ENCODE results near the gene NDUFAF7. TPM values are rescaled to one million over a fixed set of nuclear protein-coding genes. Genes with fewer than 3 reads are reported as not detected.
A peak's percentile ranks its signal among the peaks of the same experiment; 100 is the strongest.
"Not testable (repeated sequence)": the region's sequence is repeated elsewhere in the genome, so short reads cannot be mapped to it uniquely, and the experiment has no call there.

The NDUFAF7 gene
- total RNA-seq, 1 experiment from 2014 or later, result 28.7 TPM

DNA sequence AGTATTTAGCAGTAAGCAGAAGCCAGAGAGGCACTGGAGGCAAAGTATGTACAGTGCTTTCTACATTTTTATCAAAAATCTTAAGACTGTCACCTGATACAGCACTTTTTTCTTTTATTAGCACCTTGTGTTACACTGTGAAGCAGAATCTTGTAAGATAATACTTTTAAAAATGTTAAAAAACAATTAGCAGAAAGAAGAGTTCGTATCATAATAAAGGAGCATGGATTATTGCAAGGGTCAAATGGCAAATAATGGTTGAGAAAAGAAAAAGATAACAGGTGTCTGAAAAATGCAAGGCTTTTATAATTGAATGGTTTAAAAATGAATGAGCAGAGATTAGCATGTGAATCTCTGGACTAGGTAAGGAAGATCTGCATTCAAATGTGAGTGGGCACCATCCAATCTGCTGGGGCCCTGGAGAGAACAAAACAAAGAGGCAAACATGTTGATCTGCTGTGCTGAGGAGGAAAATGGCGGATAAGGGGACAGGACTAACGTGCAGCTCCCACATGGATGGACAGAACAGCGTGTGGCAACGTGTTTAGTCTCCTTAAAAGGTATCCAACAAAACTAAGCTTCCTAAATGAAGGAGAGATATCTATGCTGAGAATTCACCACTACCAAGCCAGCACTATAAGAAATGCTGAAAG is 25.6 kb upstream of the NDUFAF7 start:
- DNase-seq (ENCODE audit: low read depth, low spot score), result no peak
- in situ Hi-C loops (cut with HindIII; ENCODE audit: low pct_unique_long_range_greater_than_20kb, low sequenced_read_pairs), result no loop called here

DNA sequence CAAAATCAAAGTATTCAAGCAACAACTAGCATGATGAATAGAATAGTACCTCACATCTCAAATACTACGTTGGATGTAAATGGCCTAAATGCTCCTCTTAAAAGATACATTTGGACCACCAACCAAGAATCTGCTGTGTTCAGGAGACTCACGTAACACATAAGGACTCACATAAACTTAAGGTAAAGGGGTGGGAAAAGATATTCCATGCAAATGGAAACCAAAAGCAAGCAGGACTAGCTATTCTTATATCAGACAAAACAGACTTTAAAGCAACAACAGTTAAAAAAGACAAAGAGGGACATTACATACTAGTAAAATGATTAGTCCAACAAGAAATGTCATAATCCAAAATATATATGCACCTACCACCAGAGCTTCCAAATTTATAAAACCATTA is 24.7 kb upstream of the NDUFAF7 start:
- in situ Hi-C loops (cut with HindIII; ENCODE audit: low pct_unique_long_range_greater_than_20kb, low sequenced_read_pairs); DNase-seq (ENCODE audit: low read depth, low spot score): not testable (repeated sequence)

DNA sequence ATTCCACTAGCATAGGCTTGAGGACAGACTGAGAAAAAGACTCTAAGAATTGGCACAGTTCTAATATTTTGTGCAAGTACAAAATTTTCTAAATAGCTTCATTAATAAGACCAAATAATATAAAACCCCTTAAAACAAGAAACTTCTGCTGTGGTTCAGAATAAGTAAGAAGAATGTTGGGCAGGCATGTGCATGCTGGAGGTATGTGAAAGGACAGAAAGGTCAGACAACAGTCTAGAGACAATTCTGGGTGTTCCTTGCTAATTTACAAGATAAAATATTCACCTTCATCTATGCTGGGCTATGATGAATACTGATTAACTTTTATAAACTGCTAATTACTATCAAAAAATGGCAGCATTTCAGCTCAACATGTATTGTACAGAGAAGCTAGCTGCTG is 20.2 kb upstream of the NDUFAF7 start:
- DNase-seq (ENCODE audit: low read depth, low spot score), result no peak
- in situ Hi-C loops (cut with HindIII; ENCODE audit: low pct_unique_long_range_greater_than_20kb, low sequenced_read_pairs), result no loop called here

DNA sequence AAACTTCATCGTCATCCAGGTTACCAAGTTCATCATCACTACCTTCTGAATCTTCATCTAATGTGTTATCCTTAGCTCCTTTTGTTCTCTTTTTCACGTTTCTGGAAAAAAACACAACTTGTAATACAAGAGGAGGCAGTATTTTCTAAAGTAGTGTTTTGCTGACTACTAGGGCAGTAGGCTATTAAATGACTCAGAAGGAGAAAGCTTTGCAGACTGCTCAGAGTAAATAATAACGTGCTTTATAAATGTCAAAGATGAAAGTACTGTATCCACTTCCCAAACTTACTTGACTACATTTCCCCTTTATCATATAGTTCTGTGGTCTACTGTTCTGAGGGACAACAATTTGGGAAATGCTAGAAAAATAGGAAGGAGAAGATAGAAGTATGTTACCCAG is 19.5 kb upstream of the NDUFAF7 start:
- no peak for DNase-seq (ENCODE audit: low read depth, low spot score)

DNA sequence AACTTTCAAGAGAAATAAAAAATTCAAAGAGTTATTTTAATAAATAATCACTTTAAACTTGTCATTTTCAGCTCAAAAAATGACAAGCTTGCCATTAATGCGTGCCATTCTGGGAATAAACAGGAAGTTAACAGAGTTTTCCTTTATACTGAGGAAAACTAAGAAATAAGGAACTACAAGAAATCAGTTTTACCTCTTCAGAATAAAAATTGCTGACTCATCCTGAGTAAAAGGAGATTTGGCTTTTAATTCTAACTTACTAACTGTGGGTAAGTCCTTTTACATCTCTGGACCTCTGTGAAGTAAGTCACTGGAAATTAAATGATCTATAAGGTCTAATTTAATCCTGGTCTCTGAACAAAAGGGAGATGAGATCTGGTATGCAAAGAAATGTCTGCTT is 16.2 kb upstream of the NDUFAF7 start:
- in situ Hi-C loops (cut with HindIII; ENCODE audit: low pct_unique_long_range_greater_than_20kb, low sequenced_read_pairs), result no loop called here
- DNase-seq (ENCODE audit: low read depth, low spot score), result no peak

More for the DNA sequence above, 19.5 kb upstream of the NDUFAF7 start:
- in situ Hi-C loops (cut with HindIII; ENCODE audit: low pct_unique_long_range_greater_than_20kb, low sequenced_read_pairs), result no loop called here

DNA sequence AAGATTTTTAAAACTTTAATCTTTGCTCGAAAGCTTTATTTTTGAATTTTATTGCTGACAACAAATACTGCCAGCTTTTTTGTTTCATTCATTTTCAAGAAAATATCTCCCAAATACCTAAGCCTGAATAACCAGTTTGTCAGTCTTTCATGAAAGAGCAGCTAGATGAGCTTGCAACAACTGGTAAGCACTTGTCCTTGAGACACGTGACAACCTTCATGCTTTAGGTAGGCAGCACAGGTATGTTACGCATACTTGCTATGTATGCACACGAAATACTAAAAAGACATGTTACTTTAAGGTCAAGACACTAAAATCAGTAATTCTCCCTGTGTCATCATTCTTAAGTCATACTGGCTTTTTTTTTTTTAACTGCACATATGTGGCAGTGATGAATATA is 12.4 kb upstream of the NDUFAF7 start:
- no peak for DNase-seq (ENCODE audit: low read depth, low spot score)
- in situ Hi-C loops (cut with HindIII; ENCODE audit: low pct_unique_long_range_greater_than_20kb, low sequenced_read_pairs), result no loop called here

DNA sequence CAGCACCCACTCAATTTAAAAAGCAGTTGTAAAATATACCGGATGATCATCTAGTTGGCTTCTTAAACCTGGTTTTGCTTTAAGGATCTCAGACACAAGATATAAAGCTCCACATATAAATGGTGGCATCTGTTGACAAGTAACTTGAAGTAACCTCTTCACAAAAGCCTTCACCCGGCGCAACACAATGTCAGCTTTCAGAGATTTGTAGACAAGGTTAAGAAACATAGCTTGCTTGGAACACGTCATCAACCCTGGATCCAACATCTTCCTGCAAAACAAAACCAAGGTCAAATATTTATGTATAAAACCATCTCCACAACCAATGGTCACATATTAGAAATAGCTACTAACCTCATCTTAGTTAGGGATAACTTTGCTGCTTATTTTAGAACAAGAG is 8.3 kb upstream of the NDUFAF7 start:
- no peak for DNase-seq (ENCODE audit: low read depth, low spot score)
- in situ Hi-C loops (cut with HindIII; ENCODE audit: low pct_unique_long_range_greater_than_20kb, low sequenced_read_pairs), result no loop called here

DNA sequence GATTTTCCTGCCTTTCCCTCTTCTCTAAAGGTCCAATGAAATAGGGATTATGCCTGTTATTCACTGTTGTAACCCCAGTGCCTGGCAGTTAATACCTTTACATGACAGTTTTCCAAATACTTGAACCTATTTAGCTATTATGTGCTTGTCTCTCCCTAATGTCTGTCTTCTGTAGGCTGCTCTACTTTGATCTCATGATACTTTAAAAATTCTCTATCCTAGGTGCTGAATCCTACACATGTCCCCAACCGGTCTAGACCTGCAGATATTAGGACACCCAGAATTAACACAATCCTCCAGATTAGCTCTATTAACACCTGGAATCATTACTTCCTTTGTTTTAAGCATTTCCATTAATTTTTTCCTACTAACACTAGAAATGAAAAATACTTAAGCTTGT is 7.4 kb upstream of the NDUFAF7 start:
- in situ Hi-C loops (cut with HindIII; ENCODE audit: low pct_unique_long_range_greater_than_20kb, low sequenced_read_pairs), result no loop called here
- DNase-seq (ENCODE audit: low read depth, low spot score), result no peak

DNA sequence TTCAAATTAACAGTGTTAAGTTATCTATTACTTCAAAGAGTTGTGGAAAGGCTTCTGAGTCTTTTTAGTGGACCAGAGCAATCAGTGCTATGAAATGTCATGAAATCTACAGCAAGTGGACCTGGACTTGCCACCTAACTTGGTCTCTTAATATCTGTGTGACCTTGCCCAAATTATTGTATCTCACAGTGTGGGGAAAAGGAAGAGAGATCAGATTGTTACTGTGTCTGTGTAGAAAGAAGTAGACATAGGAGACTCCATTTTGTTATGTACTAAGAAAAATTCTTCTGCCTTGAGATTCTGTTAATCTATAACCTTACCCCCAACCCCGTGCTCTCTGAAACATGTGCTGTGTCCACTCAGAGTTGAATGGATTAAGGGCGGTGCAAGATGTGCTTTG is 6.3 kb upstream of the NDUFAF7 start:
- in situ Hi-C loops (cut with HindIII; ENCODE audit: low pct_unique_long_range_greater_than_20kb, low sequenced_read_pairs); DNase-seq (ENCODE audit: low read depth, low spot score): not testable (repeated sequence)

DNA sequence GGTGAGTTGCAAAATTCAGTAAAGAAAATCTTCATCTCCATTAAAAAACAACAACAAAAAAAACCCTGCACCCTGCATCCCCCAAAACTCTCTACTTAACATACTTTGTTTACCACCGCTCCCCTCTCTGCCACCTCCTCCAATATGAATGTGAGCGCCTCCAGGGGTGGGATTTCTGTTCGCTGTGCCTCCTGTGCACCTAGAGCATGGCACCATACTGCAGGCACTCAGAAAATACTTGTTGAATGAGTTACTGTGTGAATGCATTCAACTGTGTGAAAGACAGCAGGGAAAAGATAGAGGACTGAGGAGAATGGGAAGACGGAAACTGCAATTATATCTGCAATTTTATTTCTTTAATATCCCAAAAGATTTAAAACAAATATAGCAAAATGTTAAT is 4.6 kb upstream of the NDUFAF7 start:
- peak; percentile 22 for DNase-seq (ENCODE audit: low read depth, low spot score)
- in situ Hi-C loops (cut with HindIII; ENCODE audit: low pct_unique_long_range_greater_than_20kb, low sequenced_read_pairs), result no loop called here

DNA sequence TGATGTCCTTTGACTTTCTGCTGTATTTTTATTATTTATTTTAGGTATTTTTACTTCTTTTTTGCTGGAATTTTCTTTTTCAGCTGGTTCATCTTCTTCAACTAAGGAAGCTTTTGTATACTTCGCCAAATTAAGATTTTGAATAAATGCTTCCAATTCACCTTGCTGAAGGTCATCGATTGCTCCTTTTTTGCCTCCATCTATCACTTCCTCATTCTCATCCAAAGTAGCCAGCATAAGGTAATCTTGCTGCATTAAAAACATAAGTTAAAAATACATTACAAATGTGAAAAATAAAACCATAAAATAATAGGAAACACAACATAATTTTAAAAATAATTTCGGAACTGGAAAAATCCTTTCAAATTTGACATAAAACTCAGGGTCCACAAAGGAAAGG is 2.7 kb upstream of the NDUFAF7 start:
- no peak for DNase-seq (ENCODE audit: low read depth, low spot score)
- in situ Hi-C loops (cut with HindIII; ENCODE audit: low pct_unique_long_range_greater_than_20kb, low sequenced_read_pairs), result no loop called here

DNA sequence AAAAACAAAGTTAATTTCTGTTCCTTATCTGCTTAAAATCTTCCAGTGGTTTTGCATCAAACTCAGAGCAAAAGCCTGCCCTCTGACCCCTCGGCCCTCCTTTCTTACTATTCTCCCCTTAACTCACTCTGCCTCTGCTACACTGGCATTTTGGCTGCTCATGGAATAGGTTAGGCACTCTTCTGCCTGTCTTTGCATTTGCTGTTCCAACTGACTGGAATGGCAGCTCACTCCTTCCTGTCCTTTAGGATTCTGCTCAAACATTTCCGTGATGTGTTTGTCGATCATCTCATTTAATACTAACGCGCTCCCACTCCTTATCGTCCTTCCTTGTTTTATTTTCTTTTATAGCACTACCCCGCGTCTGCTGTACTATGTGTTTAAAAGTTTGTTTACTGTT is 877 bp upstream of the NDUFAF7 start:
- in situ Hi-C loops (cut with HindIII; ENCODE audit: low pct_unique_long_range_greater_than_20kb, low sequenced_read_pairs), result no loop called here
- peak; percentile 43 for DNase-seq (ENCODE audit: low read depth, low spot score)

DNA sequence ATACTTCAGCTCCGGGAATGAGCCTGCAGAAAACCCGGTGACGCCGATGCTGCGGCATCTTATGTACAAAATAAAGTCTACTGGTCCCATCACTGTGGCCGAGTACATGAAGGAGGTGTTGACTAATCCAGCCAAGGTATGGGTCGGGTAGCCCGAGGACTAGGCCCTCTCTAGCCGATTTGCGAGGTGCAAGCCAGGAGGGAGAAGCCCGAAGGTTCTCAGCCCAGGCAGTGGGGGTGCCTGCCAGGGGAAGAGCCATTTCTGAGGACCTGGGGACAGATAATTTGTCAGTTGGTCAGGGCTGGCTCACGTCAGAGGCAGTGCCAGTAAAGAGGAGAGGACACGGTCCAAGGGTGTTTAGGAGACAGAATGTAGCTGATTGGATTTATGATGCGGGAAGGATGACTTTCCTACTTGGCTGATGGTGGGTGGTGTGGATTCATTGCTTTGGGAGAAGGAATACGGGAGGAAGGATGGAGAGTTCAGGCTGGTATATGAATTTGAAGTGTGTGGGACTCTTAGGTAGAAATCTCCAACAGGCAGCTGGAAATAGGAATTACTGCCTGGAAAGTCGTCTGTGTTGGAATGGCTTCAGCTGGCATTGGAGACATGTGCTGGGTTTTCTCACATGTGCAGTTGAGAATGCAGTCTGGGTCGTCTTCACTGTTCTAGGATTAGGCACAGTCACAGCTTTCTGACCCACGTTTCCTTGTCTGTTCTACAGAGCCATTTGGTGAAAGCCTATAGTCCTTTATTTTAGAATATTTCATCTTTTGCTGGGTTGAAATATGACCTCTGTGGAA is 874 bp downstream of the NDUFAF7 start:
- no peak for DNase-seq (ENCODE audit: low read depth, low spot score)
- in situ Hi-C loops (cut with HindIII; ENCODE audit: low pct_unique_long_range_greater_than_20kb, low sequenced_read_pairs), result no loop called here

DNA sequence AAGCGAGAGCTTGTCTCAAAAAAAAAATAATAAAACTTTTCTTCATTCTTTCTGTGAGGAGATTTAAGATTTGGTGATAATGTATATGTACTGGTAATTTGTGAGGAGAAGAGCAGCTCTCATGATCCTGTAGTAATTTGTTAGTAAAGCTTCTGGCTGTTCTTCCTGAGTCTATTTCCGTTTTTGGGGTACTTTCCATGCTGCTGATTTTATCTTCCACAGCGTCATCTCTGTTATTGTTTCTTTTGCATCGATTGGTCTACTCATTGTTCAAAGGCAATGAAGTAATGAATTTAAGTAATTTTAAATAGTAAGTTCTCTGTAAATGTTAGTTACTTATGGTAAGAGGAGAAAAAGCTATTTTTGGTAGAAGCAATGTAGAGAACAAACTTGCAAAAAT is 12.0 kb downstream of the NDUFAF7 start:
- in situ Hi-C loops (cut with HindIII; ENCODE audit: low pct_unique_long_range_greater_than_20kb, low sequenced_read_pairs), result no loop called here
- no peak for DNase-seq (ENCODE audit: low read depth, low spot score)

DNA sequence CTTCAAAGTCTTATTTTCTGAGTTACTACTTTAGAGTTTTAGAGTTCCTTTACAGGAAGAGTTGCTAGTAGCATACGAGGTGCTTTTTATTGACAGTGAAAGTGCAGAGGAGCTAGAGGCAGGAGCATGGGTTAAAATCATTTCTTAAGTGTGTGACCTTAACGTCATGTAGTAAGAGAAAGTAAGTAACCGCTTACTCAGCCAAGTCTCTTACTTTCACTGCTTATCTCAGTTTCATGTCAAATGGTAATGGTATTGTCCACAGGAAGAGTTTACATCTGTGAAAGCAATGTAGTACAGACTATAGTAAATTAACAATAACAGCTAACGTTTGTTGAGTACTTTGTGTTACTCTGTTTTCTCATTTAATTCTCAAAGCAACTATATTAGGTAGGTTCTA is 12.6 kb downstream of the NDUFAF7 start:
- in situ Hi-C loops (cut with HindIII; ENCODE audit: low pct_unique_long_range_greater_than_20kb, low sequenced_read_pairs), result no loop called here

DNA sequence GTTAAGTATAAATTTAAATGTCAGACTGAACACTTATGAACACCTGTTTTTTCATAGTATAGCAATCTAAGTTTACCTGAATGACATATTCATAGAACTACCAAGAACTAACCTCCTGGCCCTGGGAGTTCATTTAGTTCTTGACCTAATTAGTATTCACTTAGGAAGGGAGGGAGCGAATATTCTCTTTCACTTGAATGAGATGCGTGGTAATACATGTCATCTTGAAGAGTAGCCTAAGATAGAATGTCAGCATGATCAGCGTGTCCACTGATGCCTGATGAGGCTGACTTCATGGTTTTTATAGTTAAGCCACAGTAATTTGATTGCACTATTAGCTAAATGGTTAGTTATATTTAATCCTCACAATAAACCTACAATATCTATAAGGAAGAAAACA is 13.3 kb downstream of the NDUFAF7 start:
- DNase-seq (ENCODE audit: low read depth, low spot score), result no peak

More for the DNA sequence above, 12.6 kb downstream of the NDUFAF7 start:
- DNase-seq (ENCODE audit: low read depth, low spot score), result no peak

DNA sequence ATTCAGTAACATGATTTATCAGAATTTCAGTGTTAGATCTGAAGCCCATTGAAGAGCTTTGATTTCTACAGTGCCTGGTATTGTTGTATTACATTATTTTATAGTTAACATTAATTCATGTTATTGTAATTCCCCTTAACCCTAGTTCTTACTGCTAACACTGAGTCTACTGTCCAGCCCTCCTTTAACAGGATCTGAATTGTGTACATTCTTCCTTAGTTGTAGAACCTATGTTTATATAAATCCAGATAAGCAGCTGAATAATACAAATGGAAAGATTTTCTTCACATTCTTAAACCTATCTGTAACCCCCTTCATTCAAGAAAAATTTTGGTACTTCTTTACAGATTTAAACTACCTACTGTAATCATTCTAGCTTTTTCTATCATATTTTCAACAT is 14.7 kb downstream of the NDUFAF7 start:
- in situ Hi-C loops (cut with HindIII; ENCODE audit: low pct_unique_long_range_greater_than_20kb, low sequenced_read_pairs), result no loop called here
- DNase-seq (ENCODE audit: low read depth, low spot score), result no peak

More for the DNA sequence above, 13.3 kb downstream of the NDUFAF7 start:
- in situ Hi-C loops (cut with HindIII; ENCODE audit: low pct_unique_long_range_greater_than_20kb, low sequenced_read_pairs), result no loop called here

DNA sequence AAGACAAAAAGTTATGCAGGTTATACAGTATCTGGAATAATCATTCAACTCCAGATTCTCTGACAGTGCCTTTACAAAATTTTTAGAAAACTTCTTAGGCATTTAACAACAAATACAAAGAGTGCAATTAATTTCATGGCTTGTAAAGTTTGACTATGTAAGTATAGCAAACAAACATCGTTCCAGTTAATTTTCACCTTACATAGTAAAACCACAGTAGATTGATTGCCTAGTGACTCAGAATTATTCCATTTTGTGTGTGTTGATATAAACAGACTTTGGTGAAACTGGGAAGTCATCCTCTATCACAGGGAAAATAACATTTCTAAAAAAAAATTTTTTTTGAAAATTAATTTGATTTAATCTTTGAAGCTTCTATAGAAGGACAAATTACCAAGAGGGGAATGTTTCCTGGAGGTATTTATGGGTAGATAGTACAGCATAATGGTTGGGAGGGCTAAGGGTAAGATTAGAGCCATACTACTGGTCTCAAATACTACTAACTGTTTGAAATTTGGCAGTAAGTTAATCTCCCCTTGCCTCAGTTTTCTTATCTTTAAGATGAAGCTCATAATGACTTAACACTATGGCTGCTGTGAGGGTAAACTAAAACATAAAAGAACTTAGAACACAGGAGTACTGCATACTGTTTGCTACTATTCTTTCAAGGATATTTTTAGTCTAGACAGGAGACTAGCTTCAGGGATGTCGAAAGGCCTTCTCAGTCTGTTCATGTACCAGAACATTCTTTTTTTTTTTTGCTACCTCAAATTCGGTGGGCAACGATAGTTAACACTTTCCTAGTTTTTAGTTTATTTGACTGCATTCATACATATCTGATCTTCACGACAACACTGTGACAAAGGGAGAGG is 19.6 kb downstream of the NDUFAF7 start:
- in situ Hi-C loops (cut with HindIII; ENCODE audit: low pct_unique_long_range_greater_than_20kb, low sequenced_read_pairs), result no loop called here
- no peak for DNase-seq (ENCODE audit: low read depth, low spot score)
